Testis (tissue), 3 donors: Measurements from ENCODE around the gene OGFR. TPM values are rescaled to one million over a fixed set of nuclear protein-coding genes. Genes with fewer than 3 reads are reported as not detected.

Experiments used
- DNase-seq: peaks from one replicate; pipeline ENCODE4 v3.0.0-alpha.2; 2019
- H3K27ac ChIP-seq, 2 donors: fragments of 200-600 bp; sonication (generic); one replicate each; pipeline ENCODE4 v1.5.1; 2019
- H3K27me3 ChIP-seq: fragments of 200-600 bp; sonication (generic); one replicate; pipeline ENCODE4 v1.5.1; 2019
- H3K36me3 ChIP-seq: fragments of 200-600 bp; sonication (generic); one replicate; pipeline ENCODE4 v1.5.1; 2017; ENCODE audit warnings: low read depth; ENCODE audit errors: missing control alignments
- H3K4me1 ChIP-seq: fragments of 200-600 bp; sonication (generic); one replicate; pipeline ENCODE4 v1.5.1; 2019
- H3K4me3 ChIP-seq, 2 donors: fragments of 200-600 bp; sonication (generic); one replicate each; pipeline ENCODE4 v1.5.1; 2017 to 2019
- H3K9me3 ChIP-seq: fragments of 200-600 bp; sonication (generic); one replicate; pipeline ENCODE4 v1.5.1; 2017
- POLR2A ChIP-seq: fragments of 450-650 bp; IDR thresholded peaks from one replicate; pipeline ENCODE4 v1.6.1; 2017; ENCODE audit warnings: antibody characterized with exemption, mild to moderate bottlenecking, moderate library complexity
- WGBS, 2 donors: methylation state at CpG; one replicate each; pipeline ENCODE4 v1.1.5; 2018; 5-methylcytosine and 5-hydroxymethylcytosine counted together
- intact Hi-C: fragments of 100-400 bp; cut with DNase I; formaldehyde crosslinking; loops from one replicate; pipeline ENCODE4 v1.15.1; 2023; ENCODE audit warnings: low total_unique reads
- polyA plus RNA-seq: library from polyadenylated mRNA; stranded (reverse); fragments of 350-450 nt; fragmentation: Illumina TruSeq; extraction: RNeasy Lipid Tissue Mini Kit (QIAGEN cat#74804); gene quantifications from one replicate; pipeline ENCODE4 v1.2.3, GENCODE V29; 2014; ENCODE audit warnings: low read depth, low replicate concordance; ENCODE audit not compliant: insufficient read depth
- total RNA-seq, 2 donors: library from RNA; depleted of rRNA; stranded (reverse); fragments of >200 nt; gene quantifications; one replicate each; pipeline ENCODE4 v1.2.3, GENCODE V29; 2016
- TF ChIP-seq, protein P1 (sequence below), 3 experiments: fragments of 450-650 bp in 2 of 3; fragments of 200-600 bp in 1 of 3; sonication (generic) in 1 of 3; IDR thresholded peaks; one replicate each; pipeline ENCODE4 v1.5.1; 2016 to 2019; ENCODE audit warnings: antibody characterized with exemption in 3 of 3, mild to moderate bottlenecking in 2 of 3, moderate library complexity in 1 of 3

Gene OGFR
- total and polyA plus RNA-seq, 3 donors from 2014 or later: 23.7 to 57.0 (median 46.6) TPM

- no peak for TF ChIP-seq POLR2A
- TF ChIP-seq, protein P1, sequence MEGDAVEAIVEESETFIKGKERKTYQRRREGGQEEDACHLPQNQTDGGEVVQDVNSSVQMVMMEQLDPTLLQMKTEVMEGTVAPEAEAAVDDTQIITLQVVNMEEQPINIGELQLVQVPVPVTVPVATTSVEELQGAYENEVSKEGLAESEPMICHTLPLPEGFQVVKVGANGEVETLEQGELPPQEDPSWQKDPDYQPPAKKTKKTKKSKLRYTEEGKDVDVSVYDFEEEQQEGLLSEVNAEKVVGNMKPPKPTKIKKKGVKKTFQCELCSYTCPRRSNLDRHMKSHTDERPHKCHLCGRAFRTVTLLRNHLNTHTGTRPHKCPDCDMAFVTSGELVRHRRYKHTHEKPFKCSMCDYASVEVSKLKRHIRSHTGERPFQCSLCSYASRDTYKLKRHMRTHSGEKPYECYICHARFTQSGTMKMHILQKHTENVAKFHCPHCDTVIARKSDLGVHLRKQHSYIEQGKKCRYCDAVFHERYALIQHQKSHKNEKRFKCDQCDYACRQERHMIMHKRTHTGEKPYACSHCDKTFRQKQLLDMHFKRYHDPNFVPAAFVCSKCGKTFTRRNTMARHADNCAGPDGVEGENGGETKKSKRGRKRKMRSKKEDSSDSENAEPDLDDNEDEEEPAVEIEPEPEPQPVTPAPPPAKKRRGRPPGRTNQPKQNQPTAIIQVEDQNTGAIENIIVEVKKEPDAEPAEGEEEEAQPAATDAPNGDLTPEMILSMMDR (IDR thresholded peaks at IDR 0.05): no peak
- no peaks in the 10 kb centered on the region for H3K4me1 ChIP-seq
- intact Hi-C loops: no loop called here
- H3K27ac ChIP-seq: no peak overlapping the region
- no peak overlapping the region for H3K4me3 ChIP-seq
- H3K36me3 ChIP-seq: no peaks in the 10 kb centered on the region
- DNase-seq: no peak
- no peaks in the 10 kb centered on the region for H3K9me3 ChIP-seq
- H3K27me3 ChIP-seq: no peaks in the 10 kb centered on the region
- WGBS, 2 donors: 86 to 90% methylated on average over 16 of the region's 16 CpGs
Measured at GRCh38 chr20:62841705-62842212, 37.1 kb downstream of the OGFR start.

GRCh38 chr20:62843656-62844055 lies 39.0 kb downstream of the OGFR start:
- Histone ChIP-seq H3K9me3 (no peaks in the 10 kb centered on the region), H3K27ac (no peak overlapping the region), H3K4me3 (no peak overlapping the region), H3K4me1 (peaks cover 4% of the 10 kb centered on the region), H3K36me3 (no peaks in the 10 kb centered on the region), H3K27me3 (no peaks in the 10 kb centered on the region)
- 94 to 95% methylated on average over 10 of the region's 10 CpGs for WGBS, 2 donors
- intact Hi-C loops: no loop called here
- TF ChIP-seq, protein P1 (IDR thresholded peaks at IDR 0.05): no peak
- TF ChIP-seq POLR2A: no peak
- no peak for DNase-seq

DNA sequence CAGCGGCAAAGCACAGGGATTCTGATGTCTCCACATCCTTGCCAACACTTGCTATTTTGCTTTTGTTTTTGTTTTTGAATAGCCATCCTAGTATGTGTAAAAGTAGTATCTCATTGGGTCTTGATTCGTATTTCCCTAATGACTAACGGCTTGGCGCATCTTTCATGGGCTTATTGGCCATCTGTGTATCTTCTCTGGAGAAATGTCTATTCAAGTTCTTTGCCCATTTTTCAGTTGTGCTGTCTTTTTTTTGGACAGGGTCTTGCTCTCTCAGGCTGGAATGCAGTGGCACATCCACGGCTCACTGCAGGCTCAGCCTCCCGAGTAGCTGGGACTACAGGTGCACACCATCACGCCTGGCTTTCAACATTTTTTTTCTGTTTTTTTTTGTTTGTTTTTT lies 39.5 kb downstream of the OGFR start:
- TF ChIP-seq POLR2A: no peak
- TF ChIP-seq, protein P1 (IDR thresholded peaks at IDR 0.05): no peak
- H3K27me3 ChIP-seq: no peaks in the 10 kb centered on the region
- H3K4me1 ChIP-seq: peaks cover 4% of the 10 kb centered on the region
- WGBS, 2 donors: 98 to 99% methylated on average over 7 of the region's 7 CpGs
- no peaks in the 10 kb centered on the region for H3K9me3 ChIP-seq
- no peak for DNase-seq
- no peak overlapping the region for H3K4me3 ChIP-seq
- intact Hi-C loops: no loop called here
- H3K27ac ChIP-seq: no peak overlapping the region
- no peaks in the 10 kb centered on the region for H3K36me3 ChIP-seq

DNA sequence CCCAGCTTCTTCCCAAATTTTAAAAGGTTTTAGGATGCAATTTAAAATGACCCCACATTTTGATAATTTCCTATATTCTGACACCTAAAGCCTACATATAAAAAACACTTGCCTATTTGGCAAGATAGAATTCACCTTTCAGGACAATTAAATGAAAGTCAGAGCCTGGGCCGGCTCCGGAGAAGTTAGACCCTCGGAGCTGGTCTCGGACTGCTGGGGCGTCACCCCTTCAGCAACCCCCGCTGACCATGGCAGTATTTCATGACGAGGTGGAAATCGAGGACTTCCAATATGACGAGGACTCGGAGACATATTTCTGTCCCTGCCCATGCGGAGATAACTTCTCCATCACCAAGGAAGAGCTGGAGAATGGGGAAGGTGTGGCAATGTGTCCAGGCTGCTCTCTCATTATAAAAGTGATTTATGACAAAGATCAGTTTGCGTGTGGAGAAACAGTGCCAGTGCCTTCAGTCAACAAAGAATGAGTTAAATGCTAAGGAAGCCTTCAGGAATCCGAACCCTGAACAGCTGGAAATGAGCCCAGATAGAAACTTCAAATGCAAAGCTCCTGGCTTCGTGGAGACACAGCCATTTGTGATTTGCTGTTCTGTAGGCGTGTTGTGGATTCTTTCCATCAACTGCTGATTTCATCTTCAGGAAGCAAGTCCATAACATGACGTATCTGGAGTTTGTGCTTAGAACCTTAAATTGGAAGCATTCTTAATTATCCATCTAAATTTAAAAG lies 41.0 kb downstream of the OGFR start:
- Histone ChIP-seq H3K27me3 (no peaks in the 10 kb centered on the region), H3K4me3 (no peak overlapping the region), H3K4me1 (peaks cover 4% of the 10 kb centered on the region), H3K27ac (no peak overlapping the region), H3K9me3 (no peaks in the 10 kb centered on the region), H3K36me3 (no peaks in the 10 kb centered on the region)
- intact Hi-C loops: no loop called here
- DNase-seq: no peak
- 92 to 93% methylated on average over 16 of the region's 16 CpGs for WGBS, 2 donors
- no peak for TF ChIP-seq POLR2A
- TF ChIP-seq, protein P1 (IDR thresholded peaks at IDR 0.05): no peak
